ENCODE measurements around the gene DGKB. TPM values are rescaled to one million over a fixed set of nuclear protein-coding genes. Genes with fewer than 3 reads are reported as not detected.

The DGKB gene
- total RNA-seq, 1 donor from 2014 or later: not detected

DNA sequence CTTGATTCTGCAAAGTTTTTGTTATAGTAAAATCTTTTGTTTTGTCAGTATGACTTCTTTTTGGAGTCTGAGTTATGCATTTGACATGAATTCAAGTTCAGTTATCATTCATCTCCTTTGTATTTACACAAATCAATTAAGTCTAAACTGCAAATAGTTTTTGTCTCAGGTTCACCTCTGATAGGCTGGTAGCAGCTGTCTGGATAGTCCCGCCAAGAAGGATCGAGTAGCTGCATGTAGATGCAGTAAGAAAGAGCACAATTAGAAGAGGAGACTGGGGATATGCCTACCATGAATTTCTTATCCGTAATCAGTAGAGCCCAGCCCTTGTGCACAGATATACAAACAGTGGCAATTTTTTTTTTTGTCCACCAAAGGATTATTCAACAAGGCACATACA lies 520.6 kb downstream of the DGKB start:
- no peak for DNase-seq (ENCODE audit: low spot score)
- H3K4me1 Mint-ChIP-seq (ENCODE audit: low read depth): no peaks in the 10 kb centered on the region
- intact Hi-C loops (cut with micrococcal nuclease): no loop called here
- no peak overlapping the region for H3K4me3 Mint-ChIP-seq
- no peaks in the 10 kb centered on the region for H3K27me3 Mint-ChIP-seq (ENCODE audit: insufficient read depth)
- H3K36me3 Mint-ChIP-seq (ENCODE audit: low read depth): no peaks in the 10 kb centered on the region
- H3K9me3 Mint-ChIP-seq: peaks cover 3% of the 10 kb centered on the region
- H3K27ac Mint-ChIP-seq: no peak overlapping the region

DNA sequence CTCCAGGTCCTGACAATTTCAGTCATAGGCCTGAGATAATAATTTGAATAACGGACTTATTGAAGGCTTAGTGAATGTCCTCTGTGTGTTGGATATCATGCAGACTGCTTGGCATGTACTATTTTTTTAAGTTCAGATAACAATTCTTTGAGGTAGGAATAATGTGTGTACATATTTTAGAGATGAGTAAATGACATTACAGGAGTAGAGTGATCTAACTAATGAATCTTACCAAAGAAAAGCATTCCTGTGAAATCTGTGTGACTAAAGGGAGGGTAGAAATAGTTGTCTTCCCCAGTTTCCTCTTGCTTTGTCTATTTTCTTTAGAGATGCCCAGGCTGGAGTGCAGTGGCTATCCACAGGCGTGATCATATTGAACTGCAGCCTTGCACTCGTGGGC lies 521.2 kb downstream of the DGKB start:
- Mint-ChIP-seq H3K27me3 (ENCODE audit: insufficient read depth) (no peaks in the 10 kb centered on the region), H3K27ac (no peak overlapping the region), H3K9me3 (peaks cover 3% of the 10 kb centered on the region), H3K4me3 (no peak overlapping the region), H3K36me3 (ENCODE audit: low read depth) (no peaks in the 10 kb centered on the region), H3K4me1 (ENCODE audit: low read depth) (no peaks in the 10 kb centered on the region)
- intact Hi-C loops (cut with micrococcal nuclease): no loop called here
- no peak for DNase-seq (ENCODE audit: low spot score)

DNA sequence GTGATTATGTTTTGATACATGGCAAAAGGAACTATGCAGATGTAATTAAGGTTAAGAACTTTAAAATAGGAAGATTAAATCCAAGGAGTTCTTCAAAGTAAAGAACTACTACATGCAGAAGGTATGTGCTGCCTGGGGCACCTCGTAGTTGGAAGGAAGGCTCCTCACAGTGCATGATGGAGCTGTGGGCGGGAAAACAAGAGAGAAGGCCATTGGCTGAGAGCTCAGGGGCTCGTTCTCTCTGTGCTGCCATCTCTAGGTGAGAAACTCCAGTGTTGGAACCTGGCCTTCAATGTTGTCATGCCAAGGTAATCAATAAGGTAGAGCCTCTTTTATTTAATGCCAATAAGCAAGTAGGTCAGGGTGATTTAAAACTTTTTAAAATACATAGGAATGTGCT lies 521.7 kb downstream of the DGKB start:
- H3K27me3 Mint-ChIP-seq (ENCODE audit: insufficient read depth): no peaks in the 10 kb centered on the region
- peaks cover 3% of the 10 kb centered on the region for H3K9me3 Mint-ChIP-seq
- intact Hi-C loops (cut with micrococcal nuclease): no loop called here
- no peak overlapping the region for H3K4me3 Mint-ChIP-seq
- DNase-seq (ENCODE audit: low spot score): no peak
- H3K36me3 Mint-ChIP-seq (ENCODE audit: low read depth): no peaks in the 10 kb centered on the region
- no peaks in the 10 kb centered on the region for H3K4me1 Mint-ChIP-seq (ENCODE audit: low read depth)
- no peak overlapping the region for H3K27ac Mint-ChIP-seq

DNA sequence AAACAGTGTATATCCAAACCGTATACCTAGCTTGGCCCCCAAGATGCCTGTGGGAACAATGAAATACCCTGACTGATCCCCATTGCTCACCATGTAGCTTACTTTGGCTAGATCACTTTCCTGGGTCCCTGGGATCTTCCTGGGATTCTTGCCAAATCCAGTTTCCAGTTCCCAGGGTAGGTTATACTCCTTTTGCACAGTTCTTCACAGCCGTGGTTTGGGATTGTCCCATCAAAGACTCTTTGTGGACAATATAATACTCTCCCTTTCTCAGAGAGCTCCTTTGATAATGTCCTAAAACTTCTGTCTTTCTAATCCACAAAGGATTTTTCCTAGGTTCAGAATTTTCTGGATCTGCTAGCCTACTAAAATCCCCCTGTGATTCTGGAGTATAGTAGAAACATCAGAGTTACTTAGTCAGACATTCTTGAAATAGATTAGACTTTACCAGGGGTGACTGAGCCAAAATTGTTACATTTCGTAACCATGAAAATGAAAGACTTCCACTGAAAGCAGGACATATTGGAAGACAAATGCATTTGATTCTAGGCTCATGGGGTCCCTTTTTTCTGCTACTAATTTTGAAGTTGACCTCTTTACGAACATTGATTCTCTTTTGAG lies 524.8 kb downstream of the DGKB start:
- no peak overlapping the region for H3K27ac Mint-ChIP-seq
- H3K36me3 Mint-ChIP-seq (ENCODE audit: low read depth): no peaks in the 10 kb centered on the region
- intact Hi-C loops (cut with micrococcal nuclease): no loop called here
- H3K9me3 Mint-ChIP-seq: peaks cover 5% of the 10 kb centered on the region
- no peak overlapping the region for H3K4me3 Mint-ChIP-seq
- H3K27me3 Mint-ChIP-seq (ENCODE audit: insufficient read depth): no peaks in the 10 kb centered on the region
- H3K4me1 Mint-ChIP-seq (ENCODE audit: low read depth): no peaks in the 10 kb centered on the region
- no peak for DNase-seq (ENCODE audit: low spot score)

DNA sequence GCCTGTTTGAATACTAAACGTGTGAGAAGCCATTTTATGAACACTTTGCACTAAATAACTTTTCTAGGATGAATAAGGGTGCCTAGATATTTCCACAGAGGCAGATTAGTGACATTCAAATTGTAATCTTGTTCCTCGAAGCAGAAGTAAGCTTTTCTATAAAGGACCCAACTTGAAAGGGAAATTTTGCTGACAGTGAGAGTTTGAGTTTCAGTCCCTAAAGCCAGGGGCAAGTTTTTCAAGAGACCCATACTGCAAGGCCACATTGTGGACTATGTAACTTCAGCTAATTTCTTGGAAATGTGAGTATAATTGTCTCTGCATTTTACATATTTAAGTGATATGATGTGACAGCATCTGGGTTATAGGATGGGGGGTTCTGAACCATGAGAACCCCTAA lies 525.8 kb downstream of the DGKB start:
- intact Hi-C loops (cut with micrococcal nuclease): no loop called here
- H3K27ac Mint-ChIP-seq: no peak overlapping the region
- H3K27me3 Mint-ChIP-seq (ENCODE audit: insufficient read depth): no peaks in the 10 kb centered on the region
- H3K4me3 Mint-ChIP-seq: no peak overlapping the region
- H3K4me1 Mint-ChIP-seq (ENCODE audit: low read depth): no peaks in the 10 kb centered on the region
- peaks cover 5% of the 10 kb centered on the region for H3K9me3 Mint-ChIP-seq
- no peaks in the 10 kb centered on the region for H3K36me3 Mint-ChIP-seq (ENCODE audit: low read depth)
- DNase-seq (ENCODE audit: low spot score): no peak

DNA sequence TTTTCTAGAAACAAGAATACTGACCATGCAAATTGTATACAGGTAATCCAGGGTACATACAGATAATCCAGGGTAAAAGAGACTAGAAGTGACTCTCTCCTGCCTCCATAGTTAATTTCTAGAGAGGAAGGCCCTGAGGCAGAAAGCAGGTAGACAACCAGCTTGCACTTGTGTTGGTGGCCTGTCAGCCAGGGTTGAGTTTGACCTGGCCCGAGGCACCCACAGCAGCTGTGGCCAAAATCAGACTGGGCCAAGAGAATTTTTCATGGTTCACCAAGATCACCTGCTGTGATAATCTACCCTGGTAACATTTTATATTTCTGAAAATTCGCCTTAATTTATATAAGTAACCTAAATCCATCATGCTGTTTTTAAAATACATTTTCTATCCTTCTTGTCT lies 526.6 kb downstream of the DGKB start:
- no peaks in the 10 kb centered on the region for H3K4me1 Mint-ChIP-seq (ENCODE audit: low read depth)
- no peaks in the 10 kb centered on the region for H3K27me3 Mint-ChIP-seq (ENCODE audit: insufficient read depth)
- H3K36me3 Mint-ChIP-seq (ENCODE audit: low read depth): no peaks in the 10 kb centered on the region
- H3K27ac Mint-ChIP-seq: no peak overlapping the region
- peaks cover 5% of the 10 kb centered on the region for H3K9me3 Mint-ChIP-seq
- DNase-seq (ENCODE audit: low spot score): no peak
- intact Hi-C loops (cut with micrococcal nuclease): no loop called here
- H3K4me3 Mint-ChIP-seq: no peak overlapping the region

DNA sequence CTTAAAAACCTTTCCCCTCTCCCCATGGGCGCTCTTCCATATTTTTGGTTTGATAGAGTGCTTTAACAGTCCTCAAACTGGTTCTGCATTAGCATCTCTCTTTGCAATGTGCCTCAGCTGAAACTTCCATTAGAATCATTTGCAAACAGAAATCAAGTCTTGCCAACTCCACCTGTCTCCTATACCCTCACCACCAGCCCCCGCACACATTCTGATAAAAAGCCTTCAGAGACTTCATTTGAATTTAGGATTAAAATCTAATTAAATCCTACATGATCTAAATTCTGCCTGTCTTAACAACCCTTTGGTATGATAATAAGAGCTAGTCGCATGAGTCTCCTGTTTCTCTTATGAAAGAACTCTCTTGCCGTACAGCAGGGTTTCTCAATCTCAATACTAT lies 528.2 kb downstream of the DGKB start:
- Mint-ChIP-seq H3K27ac (no peak overlapping the region), H3K27me3 (ENCODE audit: insufficient read depth) (no peaks in the 10 kb centered on the region), H3K36me3 (ENCODE audit: low read depth) (no peaks in the 10 kb centered on the region), H3K9me3 (peaks cover 8% of the 10 kb centered on the region), H3K4me3 (no peak overlapping the region), H3K4me1 (ENCODE audit: low read depth) (no peaks in the 10 kb centered on the region)
- intact Hi-C loops (cut with micrococcal nuclease): no loop called here
- DNase-seq (ENCODE audit: low spot score): no peak

DNA sequence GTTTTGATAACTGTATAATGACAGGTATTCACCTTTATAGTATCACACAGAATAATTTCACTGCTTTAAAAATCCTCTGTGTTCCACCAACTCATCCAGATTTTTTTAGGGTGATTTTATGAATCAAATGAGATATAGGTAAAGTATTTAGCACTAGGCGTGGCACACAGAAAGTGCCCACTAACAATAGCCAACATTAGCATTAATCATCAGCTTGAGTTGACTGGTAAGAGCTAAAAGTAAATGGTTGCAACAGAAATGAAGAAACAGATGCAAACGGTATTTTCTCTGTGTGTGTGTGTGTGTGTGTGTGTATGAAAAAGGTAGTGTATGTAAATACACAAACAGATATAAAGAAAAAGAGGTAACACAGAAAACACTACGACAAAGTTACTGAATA lies 534.3 kb downstream of the DGKB start:
- no peak overlapping the region for H3K27ac Mint-ChIP-seq
- H3K36me3 Mint-ChIP-seq (ENCODE audit: low read depth): no peaks in the 10 kb centered on the region
- no peaks in the 10 kb centered on the region for H3K27me3 Mint-ChIP-seq (ENCODE audit: insufficient read depth)
- intact Hi-C loops (cut with micrococcal nuclease): no loop called here
- DNase-seq (ENCODE audit: low spot score): no peak
- H3K4me1 Mint-ChIP-seq (ENCODE audit: low read depth): no peaks in the 10 kb centered on the region
- peaks cover 7% of the 10 kb centered on the region for H3K9me3 Mint-ChIP-seq
- H3K4me3 Mint-ChIP-seq: no peak overlapping the region

DNA sequence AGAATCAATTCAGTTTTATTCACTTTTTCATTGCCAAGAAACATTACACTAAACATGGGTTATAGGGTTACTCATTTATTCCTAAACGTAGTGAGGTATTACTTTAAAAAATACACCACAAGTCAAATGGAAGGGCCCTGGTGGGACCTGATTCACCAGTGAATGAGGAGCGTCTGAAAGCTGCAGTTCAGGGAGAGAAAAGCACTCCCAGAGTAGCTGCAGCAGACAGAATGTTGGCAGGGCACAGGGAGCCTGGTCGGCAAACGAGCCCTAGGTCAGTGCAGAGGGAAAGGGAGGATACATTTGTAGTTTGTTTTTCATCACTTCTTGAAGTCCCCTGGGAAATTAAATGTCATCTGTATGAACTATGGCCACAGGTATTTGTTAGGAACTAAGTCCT lies 551.4 kb downstream of the DGKB start:
- Mint-ChIP-seq H3K27ac (no peak overlapping the region), H3K4me1 (ENCODE audit: low read depth) (no peaks in the 10 kb centered on the region), H3K9me3 (no peaks in the 10 kb centered on the region), H3K36me3 (ENCODE audit: low read depth) (no peaks in the 10 kb centered on the region), H3K27me3 (ENCODE audit: insufficient read depth) (no peaks in the 10 kb centered on the region), H3K4me3 (no peak overlapping the region)
- intact Hi-C loops (cut with micrococcal nuclease): no loop called here
- DNase-seq (ENCODE audit: low spot score): no peak

DNA sequence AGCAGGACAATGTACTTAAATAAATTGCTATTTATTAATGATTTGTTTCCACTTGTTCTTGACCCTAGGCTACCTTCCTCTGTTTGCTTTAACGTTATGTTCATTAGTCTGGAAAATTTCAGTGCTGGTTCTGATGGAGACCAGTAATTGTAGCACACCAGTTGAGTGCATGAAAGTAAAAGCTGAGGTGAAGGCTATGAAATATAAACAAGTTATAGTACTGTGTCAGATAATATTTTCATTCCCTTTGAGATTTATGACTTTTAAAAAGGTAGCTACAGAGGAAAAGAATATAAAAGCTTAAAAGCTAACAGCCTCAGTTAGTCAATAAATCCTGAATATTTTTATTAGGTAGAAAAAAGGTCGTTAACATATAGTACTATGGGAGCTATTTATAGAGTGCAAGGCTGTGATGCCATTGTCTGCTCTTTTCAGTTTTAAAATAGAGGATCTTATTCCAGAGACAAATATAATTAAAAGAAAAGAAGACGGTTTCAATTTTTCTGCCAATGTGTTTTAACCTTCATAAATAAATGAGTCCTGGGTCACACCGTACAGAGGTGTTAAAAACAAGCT lies 561.3 kb downstream of the DGKB start:
- Mint-ChIP-seq H3K4me1 (ENCODE audit: low read depth) (no peaks in the 10 kb centered on the region), H3K27me3 (ENCODE audit: insufficient read depth) (no peaks in the 10 kb centered on the region), H3K4me3 (no peak overlapping the region), H3K9me3 (no peaks in the 10 kb centered on the region), H3K36me3 (ENCODE audit: low read depth) (no peaks in the 10 kb centered on the region), H3K27ac (no peak overlapping the region)
- no peak for DNase-seq (ENCODE audit: low spot score)
- intact Hi-C loops (cut with micrococcal nuclease): no loop called here

DNA sequence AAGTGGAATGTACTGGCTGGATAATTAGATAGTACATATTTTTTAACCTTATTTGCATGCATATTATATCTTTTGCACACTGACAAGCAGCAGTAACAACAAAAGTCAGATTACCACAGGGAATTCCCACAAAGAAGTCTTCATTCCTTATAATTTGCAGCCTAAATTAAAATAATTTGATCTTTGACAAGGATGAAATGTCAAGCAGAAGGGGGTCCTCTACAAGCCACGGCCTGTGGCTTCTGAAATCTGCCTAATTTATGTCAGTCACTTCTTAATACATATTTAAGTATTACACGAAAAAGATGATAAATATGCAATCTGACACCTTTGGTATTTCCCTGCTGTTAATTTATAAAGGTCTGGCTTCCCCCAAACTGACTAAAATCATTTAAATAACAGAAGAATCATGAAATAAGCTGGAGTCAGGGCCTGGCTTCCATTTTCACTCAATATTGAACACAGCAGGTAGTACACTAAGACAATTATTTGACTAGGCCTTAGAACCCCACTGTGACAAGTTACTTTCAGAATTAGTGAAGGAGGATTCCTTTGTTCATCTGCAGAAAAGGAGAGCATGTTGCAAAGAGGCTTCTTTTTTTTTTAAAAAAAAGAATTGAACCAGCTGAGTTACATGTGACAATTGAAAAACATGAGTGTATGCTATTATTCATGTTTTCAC lies 562.0 kb downstream of the DGKB start:
- Mint-ChIP-seq H3K4me3 (no peak overlapping the region), H3K36me3 (ENCODE audit: low read depth) (no peaks in the 10 kb centered on the region), H3K27ac (no peak overlapping the region), H3K9me3 (no peaks in the 10 kb centered on the region), H3K4me1 (ENCODE audit: low read depth) (no peaks in the 10 kb centered on the region), H3K27me3 (ENCODE audit: insufficient read depth) (no peaks in the 10 kb centered on the region)
- intact Hi-C loops (cut with micrococcal nuclease): no loop called here
- no peak for DNase-seq (ENCODE audit: low spot score)

DNA sequence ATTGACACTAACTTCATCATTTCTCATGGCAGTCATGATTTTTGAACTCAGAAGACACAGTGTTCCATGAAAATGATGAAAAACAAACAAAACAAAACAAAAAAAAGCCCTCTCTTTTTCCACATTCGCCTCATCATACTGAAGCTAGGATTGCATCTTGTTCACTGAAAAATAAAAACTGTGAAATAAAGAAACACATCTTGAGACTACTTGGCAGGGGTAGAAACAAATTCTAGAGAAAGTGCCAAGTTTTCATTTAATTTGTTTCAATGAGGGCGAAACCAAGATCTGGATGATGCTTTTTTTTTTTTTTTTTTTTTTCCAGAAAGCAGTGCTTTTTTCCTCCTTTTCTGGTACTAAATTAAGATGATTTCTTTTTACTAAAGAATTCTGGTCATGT lies 562.7 kb downstream of the DGKB start:
- no peak overlapping the region for H3K27ac Mint-ChIP-seq
- no peaks in the 10 kb centered on the region for H3K4me1 Mint-ChIP-seq (ENCODE audit: low read depth)
- no peak for DNase-seq (ENCODE audit: low spot score)
- H3K4me3 Mint-ChIP-seq: no peak overlapping the region
- no peaks in the 10 kb centered on the region for H3K36me3 Mint-ChIP-seq (ENCODE audit: low read depth)
- no peaks in the 10 kb centered on the region for H3K9me3 Mint-ChIP-seq
- intact Hi-C loops (cut with micrococcal nuclease): no loop called here
- no peaks in the 10 kb centered on the region for H3K27me3 Mint-ChIP-seq (ENCODE audit: insufficient read depth)

DNA sequence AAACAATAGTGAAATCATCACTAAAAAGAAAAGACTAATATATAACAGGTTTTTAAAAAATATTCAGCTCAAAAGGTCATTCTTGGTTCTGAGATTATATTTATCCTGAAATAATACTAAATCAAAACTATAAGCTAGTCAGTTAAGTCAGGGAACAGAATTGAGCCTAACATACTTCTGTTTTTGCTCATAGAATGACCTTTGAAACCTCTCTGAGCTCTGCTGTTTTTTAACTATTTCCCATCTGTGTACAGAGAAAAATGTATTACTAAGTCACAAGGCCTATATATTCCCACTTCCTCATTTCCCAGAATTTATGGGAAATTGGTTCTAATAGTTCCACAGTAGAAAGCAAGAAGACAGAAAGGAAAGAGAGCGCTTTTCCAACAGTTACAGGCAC lies 566.3 kb downstream of the DGKB start:
- Mint-ChIP-seq H3K36me3 (ENCODE audit: low read depth) (no peaks in the 10 kb centered on the region), H3K27ac (no peak overlapping the region), H3K27me3 (ENCODE audit: insufficient read depth) (no peaks in the 10 kb centered on the region), H3K4me3 (no peak overlapping the region), H3K4me1 (ENCODE audit: low read depth) (no peaks in the 10 kb centered on the region), H3K9me3 (no peaks in the 10 kb centered on the region)
- intact Hi-C loops (cut with micrococcal nuclease): no loop called here
- DNase-seq (ENCODE audit: low spot score): no peak
